Measurements from ENCODE around the gene CXorf66. TPM values are rescaled to one million over a fixed set of nuclear protein-coding genes. Genes with fewer than 3 reads are reported as not detected.
"Not testable (repeated sequence)": the region's sequence is repeated elsewhere in the genome, so short reads cannot be mapped to it uniquely, and the experiment has no call there.

The CXorf66 gene
- total and polyA plus RNA-seq, 2 of the 4 experiments (the other 2 are of a cell fraction), result not detected

DNA sequence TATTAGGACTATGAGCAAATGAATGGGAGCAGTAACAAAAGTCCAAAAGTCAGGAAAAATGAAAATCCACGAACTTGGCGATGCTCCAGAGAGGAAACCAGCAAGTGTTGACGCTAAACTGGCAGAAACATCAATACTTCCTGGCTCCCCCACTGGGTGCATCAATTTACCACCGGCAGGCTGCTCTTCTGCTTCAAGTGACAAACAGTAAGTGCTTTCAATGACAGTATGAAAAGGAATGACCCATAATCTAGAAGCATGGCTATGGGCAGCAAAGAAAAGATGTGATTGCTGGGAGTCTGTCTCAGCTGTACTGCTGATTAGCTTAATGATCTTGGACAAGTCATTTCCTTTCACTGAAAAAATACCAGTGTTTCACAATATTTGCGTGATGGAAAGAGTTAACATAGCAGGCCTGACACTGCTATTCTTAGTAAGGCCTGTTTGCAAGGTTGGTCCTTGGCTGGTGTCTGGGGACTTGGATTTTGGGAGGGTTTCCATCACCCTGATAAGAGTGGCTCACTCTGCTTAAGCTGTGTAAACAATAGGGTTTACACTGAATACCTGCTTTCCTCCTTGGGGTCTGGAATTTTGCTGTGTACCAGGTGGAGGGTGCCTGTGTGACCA, 41.1 kb downstream of the CXorf66 start:
- Histone ChIP-seq H3K23ac (ENCODE audit: low read depth, low read length) (no peak overlapping the region), H3K79me1 (ENCODE audit: low read depth in 1 of 2, low read length in 2 of 2) (peaks cover 3 to 14% of the 10 kb centered on the region in 2 experiments; a peak in 2 of 4 replicates), H4K20me1 (ENCODE audit: insufficient read depth, low read length) (no peaks in the 10 kb centered on the region; the same call in 1 of the 2 replicates), H2AK5ac (ENCODE audit: low read depth, low read length) (no peak overlapping the region), H3K27ac (ENCODE audit: insufficient read depth, low read length) (no peak overlapping the region), H3K4me2 (ENCODE audit: low read depth, low read length) (no peak overlapping the region), H3K4me3 (ENCODE audit: insufficient read depth, low read depth, low read length) (no peak overlapping the region), H3K56ac (ENCODE audit: extremely low read depth, insufficient read depth, low read length) (no peak overlapping the region), H3K9me3 (ENCODE audit: control insufficient read depth, insufficient read depth, low read length) (no peaks in the 10 kb centered on the region), H3K27me3 (ENCODE audit: control insufficient read depth, insufficient read depth, low read length) (no peaks in the 10 kb centered on the region), H3K14ac (replicated peaks; ENCODE audit: low read depth, low read length) (no peak overlapping the region), H2BK20ac (ENCODE audit: low read depth, low read length) (no peak overlapping the region), H3K18ac (ENCODE audit: low read depth, low read length) (no peak overlapping the region), H2AFZ (replicated peaks; ENCODE audit: low read length, poor library complexity) (no peak overlapping the region), H4K5ac (ENCODE audit: low read depth, low read length) (no peak overlapping the region), H3K9me1 (ENCODE audit: insufficient read depth, low read length) (no peaks in the 10 kb centered on the region), H3K36me3 (ENCODE audit: control insufficient read depth, insufficient read depth, low read length) (no peaks in the 10 kb centered on the region), H2AK9ac (replicated peaks; ENCODE audit: low read depth, low read length, poor library complexity) (no peak overlapping the region), H3K9ac (ENCODE audit: low read depth, low read length) (no peak overlapping the region), H2BK120ac (ENCODE audit: low read depth, low read length) (no peak overlapping the region), H2BK15ac (ENCODE audit: low read depth, low read length) (no peak overlapping the region), H2BK5ac (ENCODE audit: low read depth, low read length, poor library complexity, severe bottlenecking) (no peak overlapping the region), H3K4me1 (ENCODE audit: control insufficient read depth, insufficient read depth, low read length) (no peaks in the 10 kb centered on the region; the same call in 1 of the 2 replicates), H4K91ac (ENCODE audit: insufficient read depth, low read depth, low read length) (no peak overlapping the region), H4K8ac (ENCODE audit: low read depth in 2 of 2, low read length in 2 of 2) (no peak overlapping the region), H3K4ac (ENCODE audit: low read depth, low read length) (no peak overlapping the region)
- ATAC-seq (ENCODE audit: low read depth) (no peak), DNase-seq (no peak)
- TF ChIP-seq RAD21 (IDR thresholded peaks at IDR 0.05; ENCODE audit: low read length) (no peak), RCOR1 (IDR thresholded peaks at IDR 0.05; ENCODE audit: insufficient replicate concordance, low read length) (no peak), NFE2L2 (IDR thresholded peaks at IDR 0.05; ENCODE audit: low read depth, low read length) (no peak), CEBPB (IDR thresholded peaks at IDR 0.05; ENCODE audit: low read depth, low read length) (peak; percentile 33; the same call in 1 of the 2 replicates), RFX5 (IDR thresholded peaks at IDR 0.05; ENCODE audit: low read depth, low read length) (no peak)
- TF ChIP-seq, protein P1, sequence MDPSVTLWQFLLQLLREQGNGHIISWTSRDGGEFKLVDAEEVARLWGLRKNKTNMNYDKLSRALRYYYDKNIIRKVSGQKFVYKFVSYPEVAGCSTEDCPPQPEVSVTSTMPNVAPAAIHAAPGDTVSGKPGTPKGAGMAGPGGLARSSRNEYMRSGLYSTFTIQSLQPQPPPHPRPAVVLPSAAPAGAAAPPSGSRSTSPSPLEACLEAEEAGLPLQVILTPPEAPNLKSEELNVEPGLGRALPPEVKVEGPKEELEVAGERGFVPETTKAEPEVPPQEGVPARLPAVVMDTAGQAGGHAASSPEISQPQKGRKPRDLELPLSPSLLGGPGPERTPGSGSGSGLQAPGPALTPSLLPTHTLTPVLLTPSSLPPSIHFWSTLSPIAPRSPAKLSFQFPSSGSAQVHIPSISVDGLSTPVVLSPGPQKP (IDR thresholded peaks at IDR 0.05; ENCODE audit: borderline replicate concordance, low read depth, low read length), result no peak
- intact Hi-C loops (cut with micrococcal nuclease) (no loop called here), dilution Hi-C loops (cut with HindIII; ENCODE audit: low sequenced_read_pairs, unreplicated experiment) (no loop called here), in situ Hi-C loops (cut with MboI; ENCODE audit: low sequenced_read_pairs) (no loop called here)
- BruUV-seq (replicated peaks), result no TSS peak
- ChIA-PET POLR2A (ENCODE audit: unreplicated experiment) (no interaction called here), CTCF (no interaction called here)
- no CpG with 5 or more reads among the region's 5 CpGs for WGBS, 2 experiments (ENCODE audit: extremely low coverage in 2 of 2, insufficient read length in 1 of 2)

DNA sequence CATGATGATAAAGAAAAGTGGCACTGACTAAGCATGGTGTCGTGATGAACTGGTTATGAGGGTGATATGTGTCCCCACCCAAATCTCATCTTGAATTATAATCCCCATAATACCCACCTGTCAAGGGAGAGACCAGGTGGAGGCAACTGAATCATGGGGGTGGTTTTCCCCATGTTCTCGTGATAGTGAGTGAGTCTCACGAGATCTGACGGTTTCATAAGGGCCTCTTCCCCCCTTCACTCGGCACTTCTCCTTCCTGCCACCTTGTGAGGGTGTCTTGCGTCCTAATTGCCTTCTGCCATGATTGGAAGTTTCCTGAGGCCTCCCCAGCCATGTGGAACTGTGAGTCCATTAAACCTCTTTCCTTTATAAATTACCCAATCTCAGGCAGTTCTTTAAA, 44.2 kb downstream of the CXorf66 start:
- H3K36me3 ChIP-seq (ENCODE audit: control insufficient read depth, insufficient read depth, low read length); H3K56ac ChIP-seq (ENCODE audit: extremely low read depth, insufficient read depth, low read length); H3K27ac ChIP-seq (ENCODE audit: insufficient read depth, low read length); H4K8ac ChIP-seq (ENCODE audit: low read depth in 2 of 2, low read length in 2 of 2); H3K23ac ChIP-seq (ENCODE audit: low read depth, low read length); H4K5ac ChIP-seq (ENCODE audit: low read depth, low read length); H3K27me3 ChIP-seq (ENCODE audit: control insufficient read depth, insufficient read depth, low read length); H3K14ac ChIP-seq (replicated peaks; ENCODE audit: low read depth, low read length); H3K4ac ChIP-seq (ENCODE audit: low read depth, low read length); H3K18ac ChIP-seq (ENCODE audit: low read depth, low read length); DNase-seq; H3K4me2 ChIP-seq (ENCODE audit: low read depth, low read length); H2BK5ac ChIP-seq (ENCODE audit: low read depth, low read length, poor library complexity, severe bottlenecking); CTCF ChIA-PET; dilution Hi-C loops (cut with HindIII; ENCODE audit: low sequenced_read_pairs, unreplicated experiment); H2AFZ ChIP-seq (replicated peaks; ENCODE audit: low read length, poor library complexity); BruUV-seq (replicated peaks); in situ Hi-C loops (cut with MboI; ENCODE audit: low sequenced_read_pairs); H2BK15ac ChIP-seq (ENCODE audit: low read depth, low read length); H2BK120ac ChIP-seq (ENCODE audit: low read depth, low read length); ATAC-seq (ENCODE audit: low read depth); H2AK5ac ChIP-seq (ENCODE audit: low read depth, low read length); intact Hi-C loops (cut with micrococcal nuclease); H2BK20ac ChIP-seq (ENCODE audit: low read depth, low read length); POLR2A ChIA-PET (ENCODE audit: unreplicated experiment); H3K9ac ChIP-seq (ENCODE audit: low read depth, low read length); H4K20me1 ChIP-seq (ENCODE audit: insufficient read depth, low read length); H2AK9ac ChIP-seq (replicated peaks; ENCODE audit: low read depth, low read length, poor library complexity); H3K4me3 ChIP-seq (ENCODE audit: insufficient read depth, low read depth, low read length); H4K91ac ChIP-seq (ENCODE audit: insufficient read depth, low read depth, low read length); H3K4me1 ChIP-seq (ENCODE audit: control insufficient read depth, insufficient read depth, low read length); H3K9me3 ChIP-seq (ENCODE audit: control insufficient read depth, insufficient read depth, low read length); H3K9me1 ChIP-seq (ENCODE audit: insufficient read depth, low read length): not testable (repeated sequence)
- H3K79me1 ChIP-seq (ENCODE audit: low read depth in 1 of 2, low read length in 2 of 2), result peaks cover 3 to 12% of the 10 kb centered on the region in 2 experiments; a peak in 2 of 4 replicates
- WGBS, 2 experiments (ENCODE audit: extremely low coverage in 2 of 2, insufficient read length in 1 of 2), result no CpG with 5 or more reads among the region's 6 CpGs

All from IMR-90 (cell line).